Caco-2 (cell line): ENCODE measurements around the gene CSNK1A1. TPM values are rescaled to one million over a fixed set of nuclear protein-coding genes. Genes with fewer than 3 reads are reported as not detected.
"Not testable (repeated sequence)": the region's sequence is repeated elsewhere in the genome, so short reads cannot be mapped to it uniquely, and the experiment has no call there.

ENCODE experiments used
- BruUV-seq: library from RNA; stranded (reverse); fragments of 400-500 nt; replicated peaks from 2 replicates; lab custom pipeline; 2021; lab: Mats Ljungman, UMichigan
- CTCF ChIA-PET: fragments of 300-600 bp; sonication (Branson Sonifier 250); formaldehyde crosslinking; loops from one replicate; lab custom pipeline; 2022; ENCODE audit warnings: antibody characterized with exemption; lab: Charles Lee
- POLR2A ChIA-PET: fragments of 300-600 bp; sonication (Branson Sonifier 250); formaldehyde crosslinking; loops from one replicate; lab custom pipeline; 2022; ENCODE audit warnings: antibody characterized with exemption; lab: Charles Lee
- DNase-seq, 2 experiments: peaks; one replicate each; pipeline versions ENCODE4 v3.0.0 to v3.0.0-alpha.2; 2020 to 2022
- H3K27me3 ChIP-seq: replicated peaks from 2 replicates; pipeline ENCODE4 v1.6.0; 2011; ENCODE audit warnings: low read length; ENCODE audit not compliant: control insufficient read depth, insufficient read depth
- H3K36me3 ChIP-seq: 2 replicates; pipeline ENCODE4 v1.5.1; 2011; ENCODE audit warnings: low read length; ENCODE audit not compliant: control insufficient read depth, insufficient read depth
- H3K4me1 ChIP-seq: fragments of 250-450 bp; sonication (Bioruptor Pico); 2 replicates; pipeline ENCODE4 v1.5.1; 2020; ENCODE audit warnings: mild to moderate bottlenecking
- H3K4me3 ChIP-seq: 2 replicates; pipeline ENCODE4 v1.5.1; 2011; ENCODE audit warnings: low read depth, mild to moderate bottlenecking, control low read depth, low read length
- H3K9me3 ChIP-seq: fragments of 250-450 bp; sonication (Bioruptor Pico); 2 replicates; pipeline ENCODE4 v1.5.1; 2020; ENCODE audit warnings: mild to moderate bottlenecking, moderate library complexity
- H3K27ac Mint-ChIP-seq: one replicate; pipeline ENCODE4 v1.8.0; 2022; ENCODE audit warnings: mixed read lengths; ENCODE audit not compliant: unreplicated experiment
- H3K27me3 Mint-ChIP-seq: one replicate; pipeline ENCODE4 v1.8.0; 2022; ENCODE audit warnings: mixed read lengths; ENCODE audit not compliant: insufficient read depth, unreplicated experiment
- H3K36me3 Mint-ChIP-seq: one replicate; pipeline ENCODE4 v1.8.0; 2022; ENCODE audit warnings: mild to moderate bottlenecking, mixed read lengths; ENCODE audit not compliant: insufficient read depth, unreplicated experiment
- H3K4me1 Mint-ChIP-seq: one replicate; pipeline ENCODE4 v1.8.0; 2022; ENCODE audit warnings: low read depth, mixed read lengths; ENCODE audit not compliant: unreplicated experiment
- H3K4me3 Mint-ChIP-seq: one replicate; pipeline ENCODE4 v1.8.0; 2022; ENCODE audit warnings: mild to moderate bottlenecking, moderate library complexity, mixed read lengths; ENCODE audit not compliant: unreplicated experiment
- H3K9me3 Mint-ChIP-seq: one replicate; pipeline ENCODE4 v1.8.0; 2022; ENCODE audit warnings: mixed read lengths; ENCODE audit not compliant: unreplicated experiment
- CTCF ChIP-seq, 2 experiments: fragments of 200-600 bp in 1 of 2; IDR thresholded peaks; 1 replicate in 1 of 2; 2 replicates in 1 of 2; pipeline versions ENCODE4 v1.5.1 to v1.8.0; 2011 to 2022; ENCODE audit warnings: antibody characterized with exemption in 1 of 2, control low read depth in 1 of 2, inconsistent platforms in 1 of 2, low read depth in 1 of 2, low read length in 1 of 2, mild to moderate bottlenecking in 1 of 2, moderate library complexity in 1 of 2; ENCODE audit not compliant: insufficient read depth in 1 of 2, severe bottlenecking in 1 of 2, unreplicated experiment in 1 of 2
- intact Hi-C: fragments of 100-400 bp; cut with micrococcal nuclease; formaldehyde crosslinking; loops from one replicate; pipeline ENCODE4 v1.10.0; 2022; ENCODE audit not compliant: unreplicated experiment
- total RNA-seq: library from RNA; stranded (reverse); gene quantifications from 2 replicates; pipeline ENCODE4 v1.2.3, GENCODE V29; 2022

CSNK1A1 gene
- total RNA-seq, 1 experiment from 2014 or later: 264 TPM

DNA sequence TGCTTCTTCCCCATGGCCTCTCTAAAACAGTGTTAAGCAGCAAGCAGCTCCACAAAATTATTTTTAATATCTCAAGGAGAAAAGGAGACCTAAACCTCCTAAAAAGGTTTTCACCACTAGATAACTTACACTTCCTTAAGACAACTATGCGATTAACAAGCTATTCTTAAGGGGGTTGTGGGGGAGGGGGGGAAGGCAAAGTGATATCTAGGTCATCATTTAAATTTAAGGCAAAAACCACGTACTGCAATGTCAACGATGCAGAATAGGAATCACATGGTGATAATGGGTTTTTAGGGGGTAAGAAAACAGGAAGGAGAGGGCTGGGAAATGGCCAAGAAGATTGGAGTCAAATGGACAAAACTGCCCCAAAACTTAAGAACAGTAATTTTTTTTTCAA, 32.6 kb downstream of the CSNK1A1 start:
- no peaks in the 10 kb centered on the region for H3K27me3 Mint-ChIP-seq
- POLR2A ChIA-PET: no interaction called here
- H3K27me3 ChIP-seq: no peaks in the 10 kb centered on the region
- peaks cover 1% of the 10 kb centered on the region; the same call in 1 of the 2 replicates for H3K36me3 ChIP-seq
- peaks cover 73% of the 10 kb centered on the region for H3K36me3 Mint-ChIP-seq
- intact Hi-C loops: loop anchor here (5.0 kb wide), 1 partner anchor 34 kb away; the partner anchor contains the start of gene CSNK1A1
- CTCF ChIA-PET: interaction anchor here (0.6 to 1.4 kb wide), 3 partner anchors 9 to 66 kb away, joined by 3 to 4 read pairs (median 3); partner anchors contain the start of gene CSNK1A1
- no peak overlapping the region for H3K4me3 Mint-ChIP-seq
- H3K9me3 ChIP-seq: no peaks in the 10 kb centered on the region
- TF ChIP-seq CTCF (IDR thresholded peaks at IDR 0.05; ENCODE audit: insufficient read depth in 1 of 2, low read depth in 1 of 2, low read length in 1 of 2, severe bottlenecking in 1 of 2, unreplicated experiment in 1 of 2): no peak
- H3K9me3 Mint-ChIP-seq: no peaks in the 10 kb centered on the region
- H3K4me1 Mint-ChIP-seq: no peaks in the 10 kb centered on the region
- no peak overlapping the region for H3K27ac Mint-ChIP-seq
- no peak overlapping the region for H3K4me3 ChIP-seq
- BruUV-seq: no TSS peak
- DNase-seq: no peak
- H3K4me1 ChIP-seq: no peaks in the 10 kb centered on the region

DNA sequence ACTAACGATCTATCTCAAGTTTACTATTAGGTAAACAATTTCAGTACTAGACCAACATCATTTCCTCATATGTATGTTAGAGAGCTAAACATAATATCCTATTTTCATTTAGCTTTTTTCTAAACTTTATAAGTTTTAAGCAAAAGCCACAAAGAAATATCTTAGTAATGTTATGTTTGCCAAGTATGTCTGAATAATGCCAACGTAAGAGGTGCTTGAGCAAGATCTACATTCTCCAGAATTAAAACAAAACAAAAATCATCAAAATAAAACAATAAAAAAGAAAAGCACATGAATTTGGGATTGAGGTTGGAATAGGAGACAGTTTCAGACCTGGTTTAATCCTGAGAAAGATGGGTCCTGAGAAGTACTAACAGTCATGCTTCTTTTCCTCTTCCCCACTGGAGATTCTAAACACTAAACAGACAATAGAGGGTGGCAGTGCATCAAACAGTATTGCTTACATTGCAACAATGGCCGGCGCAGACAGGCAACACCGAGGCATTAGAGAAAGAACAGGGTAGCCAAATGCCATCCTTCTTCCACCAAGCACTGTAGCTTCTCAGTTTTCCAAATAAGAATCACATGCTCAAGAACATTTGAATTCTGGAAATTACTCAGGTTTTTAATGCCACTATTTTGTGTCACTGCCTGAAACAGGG, 33.6 kb downstream of the CSNK1A1 start:
- Mint-ChIP-seq H3K9me3 (no peaks in the 10 kb centered on the region), H3K4me3 (no peak overlapping the region), H3K27ac (no peak overlapping the region), H3K27me3 (no peaks in the 10 kb centered on the region), H3K36me3 (peaks cover 74% of the 10 kb centered on the region), H3K4me1 (no peaks in the 10 kb centered on the region)
- ChIA-PET POLR2A (no interaction called here), CTCF (no interaction called here)
- Histone ChIP-seq H3K27me3 (no peaks in the 10 kb centered on the region), H3K36me3 (no peaks in the 10 kb centered on the region; the same call in 1 of the 2 replicates), H3K4me1 (no peaks in the 10 kb centered on the region), H3K9me3 (no peaks in the 10 kb centered on the region), H3K4me3 (no peak overlapping the region)
- no TSS peak for BruUV-seq
- no peak for TF ChIP-seq CTCF (IDR thresholded peaks at IDR 0.05; ENCODE audit: insufficient read depth in 1 of 2, low read depth in 1 of 2, low read length in 1 of 2, severe bottlenecking in 1 of 2, unreplicated experiment in 1 of 2)
- intact Hi-C loops: loop anchor here (5.0 kb wide), 1 partner anchor 35 kb away; the partner anchor contains the start of gene CSNK1A1
- no peak for DNase-seq

DNA sequence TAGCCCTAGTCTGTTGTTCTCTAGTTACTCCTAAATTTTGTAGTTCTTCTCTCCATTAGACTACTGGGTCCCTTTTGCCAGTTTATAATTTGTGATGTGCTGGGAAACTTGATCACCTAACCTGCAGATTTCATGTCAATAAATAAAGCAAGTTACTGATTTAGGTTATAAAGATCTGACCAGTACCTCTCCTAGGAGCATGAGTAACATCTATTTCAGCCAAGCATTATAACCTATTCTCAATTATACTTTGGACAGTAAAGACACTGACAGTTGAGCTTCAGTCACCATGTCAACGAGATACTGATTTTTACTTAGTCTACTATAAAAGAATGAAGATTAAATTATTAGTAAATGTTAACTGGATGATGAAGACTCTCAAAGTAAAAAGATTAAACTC, 36.7 kb downstream of the CSNK1A1 start:
- no peaks in the 10 kb centered on the region for H3K27me3 Mint-ChIP-seq
- peaks cover 82% of the 10 kb centered on the region for H3K36me3 Mint-ChIP-seq
- no peaks in the 10 kb centered on the region for H3K4me1 Mint-ChIP-seq
- Histone ChIP-seq H3K36me3 (no peaks in the 10 kb centered on the region; the same call in 1 of the 2 replicates), H3K4me1 (no peaks in the 10 kb centered on the region), H3K9me3 (no peaks in the 10 kb centered on the region), H3K27me3 (no peaks in the 10 kb centered on the region), H3K4me3 (no peak overlapping the region)
- POLR2A ChIA-PET: no interaction called here
- no peak overlapping the region for H3K27ac Mint-ChIP-seq
- TF ChIP-seq CTCF (IDR thresholded peaks at IDR 0.05; ENCODE audit: insufficient read depth in 1 of 2, low read depth in 1 of 2, low read length in 1 of 2, severe bottlenecking in 1 of 2, unreplicated experiment in 1 of 2): no peak
- BruUV-seq: no TSS peak
- no peak overlapping the region for H3K4me3 Mint-ChIP-seq
- no peak for DNase-seq
- intact Hi-C loops: no loop called here
- no peaks in the 10 kb centered on the region for H3K9me3 Mint-ChIP-seq
- CTCF ChIA-PET: interaction anchor here (0.5 kb wide), 1 partner anchor 69 kb away, joined by 3 read pairs; no protein-coding TSS in a partner anchor

- H3K9me3 Mint-ChIP-seq, H3K36me3 ChIP-seq, POLR2A ChIA-PET, intact Hi-C loops, H3K27ac Mint-ChIP-seq, DNase-seq, H3K27me3 Mint-ChIP-seq, H3K4me3 ChIP-seq, H3K4me1 ChIP-seq, H3K4me1 Mint-ChIP-seq, H3K4me3 Mint-ChIP-seq, H3K9me3 ChIP-seq, H3K27me3 ChIP-seq, BruUV-seq: not testable (repeated sequence)
- peaks cover 84% of the 10 kb centered on the region for H3K36me3 Mint-ChIP-seq
- CTCF ChIA-PET: interaction anchor here (0.6 kb wide), 1 partner anchor 89 kb away, joined by 4 read pairs; no protein-coding TSS in a partner anchor
These were observed 37.8 kb downstream of the CSNK1A1 start for GRCh38 chr5:149513372-149513947.
